HG02943 (cell line): Measurements from ENCODE around the gene RBM45.

Experiments used
- ATAC-seq: cut with Tn5 transposase; IDR thresholded peaks from one replicate; pipeline ENCODE4 v1.9.1; 2021; ENCODE audit warnings: mild to moderate bottlenecking, low read depth, moderate library complexity; ENCODE audit not compliant: unreplicated experiment

Gene RBM45

GRCh38 chr2:178157574-178157973 is 45.3 kb downstream of the RBM45 start:
- ATAC-seq, result no peak

- ATAC-seq, result no peak
Observed at GRCh38 chr2:178159966-178160365, 47.7 kb downstream of the RBM45 start.

GRCh38 chr2:178160601-178161000 is 48.4 kb downstream of the RBM45 start:
- no peak for ATAC-seq

- ATAC-seq, result no peak
Observed at GRCh38 chr2:178163395-178163794, 51.2 kb downstream of the RBM45 start.

GRCh38 chr2:178163911-178164310 is 51.7 kb downstream of the RBM45 start:
- ATAC-seq, result no peak

- ATAC-seq, result no peak
Observed at GRCh38 chr2:178173657-178174056, 61.4 kb downstream of the RBM45 start.

- no peak for ATAC-seq
Observed at GRCh38 chr2:178177066-178177679, 64.9 kb downstream of the RBM45 start.
